Fibroblast of gingiva (primary cell): Measurements from ENCODE around the gene TNRC6A.
A peak's percentile ranks its signal among the peaks of the same experiment; 100 is the strongest.
"Not testable (repeated sequence)": the region's sequence is repeated elsewhere in the genome, so short reads cannot be mapped to it uniquely, and the experiment has no call there.

Source experiments
- DNase-seq: peaks from one replicate; pipeline ENCODE4 v3.0.0-alpha.2; 2011; ENCODE audit warnings: low read depth

The TNRC6A gene

GRCh38 chr16:24845726-24846547 is 116.5 kb downstream of the TNRC6A start, which contains the start of gene SLC5A11:
TSS of gene SLC5A11 (plus strand) at chr16:24845963. CDS start at chr16:24858644, 12,681 bp downstream.
- no peak for DNase-seq

- DNase-seq = no peak
These were observed 117.3 kb downstream of the TNRC6A start for GRCh38 chr16:24846548-24847357.

DNA sequence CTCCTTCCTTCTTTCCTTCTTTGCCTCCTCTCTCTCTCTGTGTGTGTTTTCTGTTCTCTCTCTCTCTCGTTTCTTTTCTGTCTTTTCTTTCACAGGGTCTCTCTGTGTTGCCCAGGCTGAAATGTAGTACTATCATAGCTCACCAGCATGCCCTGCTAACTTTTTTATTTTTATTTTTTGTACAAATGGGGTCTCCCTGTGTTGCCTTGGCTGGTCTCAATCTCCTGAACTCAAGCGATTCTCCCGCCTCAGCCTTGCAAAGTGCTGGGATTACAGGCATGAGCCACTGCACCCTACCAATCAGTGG is 117.9 kb downstream of the TNRC6A start:
- DNase-seq = no peak

DNA sequence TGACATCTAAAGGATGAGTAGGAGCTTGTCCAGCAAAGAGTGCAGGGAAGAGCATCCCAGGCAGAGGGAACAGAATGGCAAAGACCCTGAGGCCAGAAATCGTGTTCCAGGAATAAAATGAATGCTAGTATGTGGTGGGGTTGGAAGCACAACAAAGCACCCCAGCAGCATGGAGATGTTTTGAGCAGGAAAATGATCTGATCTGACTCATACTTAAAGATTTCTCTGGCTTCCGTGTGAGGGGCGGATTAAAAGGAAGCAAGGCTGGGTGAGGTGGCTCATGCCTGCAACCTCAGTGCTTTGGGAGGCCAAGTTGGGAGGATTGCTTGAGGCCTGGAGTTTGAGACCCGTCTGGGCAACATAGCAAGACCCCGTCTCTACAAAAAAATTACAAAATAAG is 118.6 kb downstream of the TNRC6A start:
- peak; percentile 45 for DNase-seq

DNA sequence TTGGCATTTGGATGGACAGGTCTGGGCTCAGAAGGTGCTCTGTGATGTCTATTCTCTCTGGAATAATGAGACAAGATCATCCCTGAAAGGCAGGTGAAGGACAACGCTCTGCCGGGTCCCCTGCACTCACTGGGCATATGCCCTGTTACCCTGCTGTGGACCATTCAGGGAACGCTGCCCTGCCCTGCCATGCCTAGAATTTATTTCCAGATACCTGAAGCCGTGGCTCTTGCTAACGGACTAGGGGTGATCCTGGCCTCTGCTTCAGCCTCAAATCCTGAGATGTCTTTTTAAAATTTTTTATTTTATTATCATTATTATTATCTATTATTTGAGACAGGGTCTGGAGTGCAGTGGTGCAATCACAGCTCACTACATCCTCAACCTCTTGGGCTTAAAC is 120.2 kb downstream of the TNRC6A start:
- no peak for DNase-seq

GRCh38 chr16:24850289-24850938 is 121.0 kb downstream of the TNRC6A start:
- DNase-seq = peak; percentile 40

- DNase-seq = no peak
These were observed 122.2 kb downstream of the TNRC6A start for GRCh38 chr16:24851700-24852099.

- no peak for DNase-seq
These were observed 122.8 kb downstream of the TNRC6A start for GRCh38 chr16:24852281-24852721.

DNA sequence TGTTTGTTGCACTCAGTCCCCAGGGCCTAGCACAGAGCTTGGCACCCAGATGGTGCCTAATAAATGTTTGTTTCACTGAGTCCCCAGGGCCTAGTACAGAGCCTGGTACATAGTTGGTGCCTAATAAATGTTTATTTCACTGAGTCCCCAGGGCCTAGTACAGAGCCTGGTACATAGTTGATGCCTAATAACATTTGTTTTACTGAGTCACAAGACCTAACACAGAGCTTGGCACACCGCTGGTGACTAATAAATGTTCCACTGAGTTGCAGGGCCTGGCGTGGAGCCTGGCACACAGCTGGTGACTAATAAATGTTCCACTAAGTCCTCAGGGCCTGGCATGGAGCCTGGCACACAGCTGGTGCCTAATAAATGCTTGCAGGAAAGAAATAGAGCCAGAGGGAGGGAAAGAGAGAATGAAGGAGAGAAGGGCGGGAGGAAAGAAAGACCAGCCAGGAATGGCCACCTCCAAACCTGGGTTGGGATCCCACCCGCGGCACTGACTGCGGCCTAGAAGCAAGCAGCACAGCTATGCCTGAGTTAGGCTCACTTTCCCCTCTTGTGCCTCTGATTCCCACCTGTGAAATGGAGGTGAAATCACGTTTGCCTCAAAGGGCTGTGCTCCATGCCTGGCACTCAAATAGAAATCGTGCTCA is 123.8 kb downstream of the TNRC6A start:
- no peak for DNase-seq

- peak; percentile 48 for DNase-seq
These were observed 124.4 kb downstream of the TNRC6A start for GRCh38 chr16:24853830-24854229.

- DNase-seq = no peak
These were observed 125.2 kb downstream of the TNRC6A start for GRCh38 chr16:24854607-24855171.

- no peak for DNase-seq
These were observed 126.2 kb downstream of the TNRC6A start for GRCh38 chr16:24855678-24856077.

DNA sequence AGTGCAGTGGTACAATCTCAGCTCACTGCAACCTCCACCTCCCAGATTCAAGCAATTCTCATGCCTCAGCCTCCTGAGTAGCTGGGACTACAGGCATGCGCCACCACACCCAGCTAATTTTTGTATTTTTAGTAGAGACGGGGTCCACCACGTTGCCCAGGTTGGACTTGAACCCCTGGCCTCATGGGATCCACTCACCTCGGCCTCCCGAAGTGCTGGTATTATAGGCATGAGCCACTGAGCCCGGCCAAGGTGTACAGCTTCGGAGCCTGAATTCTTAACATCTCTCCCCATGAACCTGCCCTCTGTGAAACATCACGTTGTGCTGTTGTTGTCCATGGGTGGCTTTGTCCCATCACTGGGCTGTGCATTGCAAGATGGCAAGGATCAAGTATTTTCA is 127.4 kb downstream of the TNRC6A start:
- not testable (repeated sequence) for DNase-seq

GRCh38 chr16:24858219-24859041 is 129.0 kb downstream of the TNRC6A start:
- DNase-seq = peak; percentile 24

DNA sequence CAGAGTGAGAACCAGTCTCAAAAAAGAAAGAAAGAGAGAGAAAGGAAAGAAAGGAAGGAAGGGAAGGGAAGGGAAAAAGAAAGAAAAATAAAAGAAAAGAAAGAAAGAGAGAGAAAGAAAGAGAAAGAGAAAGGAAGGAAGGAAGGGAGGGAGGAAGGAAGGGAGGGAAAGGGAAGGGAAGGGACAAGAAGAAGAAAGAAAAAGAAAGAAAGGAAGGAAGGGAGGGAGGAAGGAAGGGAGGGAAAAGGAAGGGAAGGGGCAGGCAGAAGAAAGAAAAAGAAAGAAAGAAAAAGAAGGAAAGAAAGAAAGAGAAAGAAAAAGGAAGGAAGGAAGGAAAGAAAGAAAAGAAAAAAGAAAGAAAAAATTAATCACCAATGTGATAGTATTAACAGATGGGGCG is 132.0 kb downstream of the TNRC6A start:
- DNase-seq = no peak

DNA sequence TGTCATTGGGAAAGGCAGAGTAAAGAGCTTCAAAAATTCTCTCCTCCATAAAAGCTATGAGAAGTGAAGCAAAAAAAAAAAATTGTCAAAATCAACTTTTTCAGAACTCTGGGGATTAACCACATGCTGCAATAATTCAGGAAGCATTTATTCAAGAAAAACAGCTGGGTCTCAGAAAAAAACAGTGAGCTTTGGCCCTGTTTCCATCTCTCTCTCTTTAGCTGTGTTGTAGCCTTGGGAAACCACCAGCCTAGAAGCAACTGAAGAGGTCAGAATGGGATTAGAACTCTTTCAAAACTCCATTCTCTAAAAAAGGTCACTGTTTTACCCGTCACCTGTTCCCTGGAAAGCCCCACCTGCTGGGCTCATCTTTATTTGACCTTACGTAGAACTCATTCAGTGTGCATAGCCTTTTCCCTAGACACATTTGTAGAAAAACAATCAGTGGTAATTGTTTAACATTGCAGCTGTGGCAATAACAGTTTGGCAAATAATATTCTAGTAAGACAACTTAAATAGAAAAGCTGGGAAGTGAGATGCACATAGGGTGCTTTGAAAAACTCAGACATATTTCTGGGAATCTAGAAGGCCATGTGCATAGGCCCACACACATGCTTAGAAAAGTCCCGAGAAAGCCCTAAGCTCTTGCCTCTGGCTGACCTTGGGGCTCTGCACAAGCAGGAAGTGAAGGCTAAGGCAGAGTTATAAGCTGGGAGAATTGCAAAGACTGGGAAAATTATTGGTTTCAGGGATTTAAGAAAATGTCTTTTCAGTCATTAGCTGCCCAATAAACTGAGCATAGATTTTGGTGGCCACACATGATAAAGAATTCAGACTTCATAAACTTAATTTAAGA is 134.4 kb downstream of the TNRC6A start:
- no peak for DNase-seq

GRCh38 chr16:24869033-24869432 is 139.6 kb downstream of the TNRC6A start:
- DNase-seq = no peak

DNA sequence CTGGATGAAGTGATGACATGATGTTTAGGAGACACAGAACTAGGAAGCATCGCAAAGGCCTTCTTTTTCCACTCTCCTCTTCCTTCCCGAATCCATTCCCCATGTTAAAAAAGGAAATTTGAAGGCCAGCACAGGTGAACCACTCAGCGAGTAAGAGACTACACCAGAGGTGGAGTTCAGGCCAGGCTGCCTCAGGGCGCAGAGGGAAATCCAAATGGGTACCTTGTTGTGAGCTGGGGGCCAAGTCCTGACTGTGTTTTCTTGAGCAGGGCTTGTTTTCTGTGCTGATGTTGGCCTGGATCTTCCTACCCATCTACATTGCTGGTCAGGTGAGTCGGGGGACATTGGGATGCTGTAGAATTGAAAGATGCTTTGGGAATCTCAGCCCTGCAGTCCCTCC is 142.4 kb downstream of the TNRC6A start:
- DNase-seq = no peak

GRCh38 chr16:24873028-24873427 is 143.6 kb downstream of the TNRC6A start:
- no peak for DNase-seq

GRCh38 chr16:24875466-24875865 is 146.0 kb downstream of the TNRC6A start:
- DNase-seq = no peak
